Epithelial cell of esophagus (primary cell): ENCODE results near the gene FKBP2.

ENCODE experiments used
- DNase-seq: peaks from one replicate; pipeline ENCODE4 v3.0.0; 2010; ENCODE audit warnings: low read depth
- H3K4me3 ChIP-seq: 2 replicates; pipeline ENCODE4 v1.5.1; 2011; ENCODE audit warnings: mild to moderate bottlenecking, low read length, control low read depth
- CTCF ChIP-seq: IDR thresholded peaks from 2 replicates; pipeline ENCODE4 v1.5.1; 2011; ENCODE audit warnings: low read depth, mild to moderate bottlenecking, low read length, control low read depth, inconsistent platforms; ENCODE audit not compliant: insufficient read depth; ENCODE audit errors: missing control alignments

The FKBP2 gene

GRCh38 chr11:64261556-64262080 lies 20.7 kb downstream of the FKBP2 start:
- no peak for TF ChIP-seq CTCF
- DNase-seq, result no peak
- H3K4me3 ChIP-seq, result no peak overlapping the region

GRCh38 chr11:64262271-64263002 lies 21.5 kb downstream of the FKBP2 start:
- H3K4me3 ChIP-seq, result no peak overlapping the region
- no peak for DNase-seq
- TF ChIP-seq CTCF, result no peak

GRCh38 chr11:64263021-64263946 lies 22.4 kb downstream of the FKBP2 start:
- no peak for TF ChIP-seq CTCF

GRCh38 chr11:64263947-64264317 lies 23.0 kb downstream of the FKBP2 start:
- no peak for TF ChIP-seq CTCF
- no peak overlapping the region for H3K4me3 ChIP-seq
- DNase-seq, result no peak

More at GRCh38 chr11:64263021-64263946, 22.4 kb downstream of the FKBP2 start:
- DNase-seq, result peak; percentile 74
- H3K4me3 ChIP-seq, result no peak overlapping the region

GRCh38 chr11:64264371-64264852 lies 23.5 kb downstream of the FKBP2 start:
- H3K4me3 ChIP-seq, result no peak overlapping the region
- DNase-seq, result no peak
- no peak for TF ChIP-seq CTCF

- TF ChIP-seq CTCF, result no peak
- no peak overlapping the region for H3K4me3 ChIP-seq
- DNase-seq, result no peak
Observed at GRCh38 chr11:64265176-64266160, 24.6 kb downstream of the FKBP2 start.
